GM10248 (cell line): ENCODE data around the gene ETHE1.

ENCODE experiments used
- CTCF ChIA-PET: fragments of 300-600 bp; sonication (Branson Sonifier 250); formaldehyde crosslinking; extraction: SDS; loops from one replicate; lab custom pipeline; 2021; ENCODE audit warnings: antibody characterized with exemption; lab: Yijun Ruan, JAX
- POLR2A ChIA-PET: fragments of 350-650 bp; sonication (Branson Sonifier 250); formaldehyde crosslinking; extraction: SDS; loops from one replicate; lab custom pipeline; 2020; ENCODE audit warnings: antibody characterized with exemption; lab: Yijun Ruan, JAX
- DNase-seq: peaks from one replicate; pipeline ENCODE4 v3.0.0; 2012; ENCODE audit errors: extremely low spot score
- CTCF ChIP-seq: IDR thresholded peaks from 2 replicates; pipeline ENCODE4 v1.5.1; 2012; ENCODE audit warnings: mild to moderate bottlenecking, low read depth; ENCODE audit errors: extremely low read depth, missing control alignments, control extremely low read depth

The ETHE1 gene

GRCh38 chr19:43486412-43486811 lies 40.6 kb downstream of the ETHE1 start:
- POLR2A ChIA-PET, result no interaction called here
- no peak for DNase-seq
- CTCF ChIA-PET, result interaction anchor here (3.2 kb wide), 1 partner anchor 39 kb away, joined by 14 read pairs; no protein-coding TSS in a partner anchor
- no peak for TF ChIP-seq CTCF

GRCh38 chr19:43485951-43486350 lies 41.0 kb downstream of the ETHE1 start:
- CTCF ChIA-PET, result interaction anchor here (3.2 kb wide), 1 partner anchor 39 kb away, joined by 14 read pairs; no protein-coding TSS in a partner anchor
- DNase-seq, result no peak
- no peak for TF ChIP-seq CTCF
- POLR2A ChIA-PET, result no interaction called here

GRCh38 chr19:43483281-43483680 lies 43.7 kb downstream of the ETHE1 start:
- ChIA-PET CTCF (interaction anchor here (1.3 to 2.5 kb wide), 5 partner anchors 10 to 36 kb away, joined by 3 to 7 read pairs (median 6); no protein-coding TSS in a partner anchor), POLR2A (interaction anchor here (0.6 kb wide), 1 partner anchor 15 kb away, joined by 4 read pairs; no protein-coding TSS in a partner anchor)
- no peak for DNase-seq
- TF ChIP-seq CTCF, result no peak

GRCh38 chr19:43482193-43482592 lies 44.8 kb downstream of the ETHE1 start:
- ChIA-PET CTCF (interaction anchor here (1.3 to 2.5 kb wide), 3 partner anchors 13 to 37 kb away, joined by 3 to 7 read pairs (median 7); no protein-coding TSS in a partner anchor), POLR2A (interaction anchor here (0.7 kb wide), 1 partner anchor 19 kb away, joined by 5 read pairs; no protein-coding TSS in a partner anchor)
- TF ChIP-seq CTCF, result no peak
- DNase-seq, result no peak

GRCh38 chr19:43481701-43482100 lies 45.3 kb downstream of the ETHE1 start:
- CTCF ChIA-PET, result no interaction called here

GRCh38 chr19:43480574-43480973 lies 46.4 kb downstream of the ETHE1 start:
- POLR2A ChIA-PET, result no interaction called here
- no peak for TF ChIP-seq CTCF
- CTCF ChIA-PET, result interaction anchor here (1.0 to 2.1 kb wide), 3 partner anchors 34 to 55 kb away, joined by 4 to 12 read pairs (median 5); no protein-coding TSS in a partner anchor
- no peak for DNase-seq

More at GRCh38 chr19:43481701-43482100, 45.3 kb downstream of the ETHE1 start:
- no peak for DNase-seq
- no peak for TF ChIP-seq CTCF
- POLR2A ChIA-PET, result interaction anchor here (0.7 kb wide), 1 partner anchor 18 kb away, joined by 5 read pairs; no protein-coding TSS in a partner anchor
